GM12872 (cell line): ENCODE data around the gene SCARF2.

Experiments used
- TF ChIP-seq, protein P1 (sequence below): IDR thresholded peaks from 3 replicates; pipeline ENCODE4 v1.5.1; 2011; ENCODE audit warnings: low read depth, mild to moderate bottlenecking, low read length, moderate library complexity; ENCODE audit not compliant: insufficient read depth

Gene SCARF2

DNA sequence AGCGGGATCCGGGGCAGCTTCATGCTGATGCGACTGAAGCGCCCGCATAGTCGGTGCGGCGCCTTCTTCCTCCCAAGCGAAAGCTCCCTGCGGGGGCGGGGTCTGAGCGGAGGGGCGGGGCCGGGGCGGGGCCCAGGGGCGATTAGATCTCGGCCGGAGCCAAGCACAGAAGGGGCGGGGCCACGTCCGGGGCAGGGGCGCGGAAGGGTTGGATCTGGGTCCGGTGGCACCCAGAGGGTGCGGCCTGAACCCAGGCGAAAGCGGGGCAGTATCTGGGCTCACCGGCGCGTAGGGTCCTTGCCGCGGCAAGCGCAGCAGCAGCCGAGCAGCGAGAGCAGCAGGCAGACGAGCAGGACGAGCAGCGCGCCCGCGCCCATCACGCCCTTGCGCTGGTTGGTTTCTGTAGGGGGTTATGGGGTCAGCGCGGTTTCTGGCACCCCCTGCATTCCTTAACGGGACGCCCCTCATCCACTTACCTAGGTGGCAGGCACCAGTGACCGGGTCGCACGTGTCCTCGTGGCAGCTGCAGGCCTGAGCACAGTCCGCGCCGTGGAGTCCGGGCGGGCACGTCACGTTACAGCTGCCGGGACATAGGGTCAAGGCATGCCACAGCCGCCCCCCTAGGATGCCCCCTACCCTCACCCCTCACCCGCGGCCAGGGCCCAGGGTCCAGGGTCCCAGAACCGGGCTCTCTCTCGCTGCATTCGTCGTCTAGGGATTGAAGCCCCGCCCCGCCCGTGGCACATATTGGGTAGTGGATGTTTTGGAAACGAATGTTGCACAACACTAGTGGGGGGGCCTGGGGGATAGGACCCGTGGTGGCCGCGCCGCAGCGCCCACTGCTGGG is 8.1 kb downstream of the SCARF2 start:
- TF ChIP-seq, protein P1, sequence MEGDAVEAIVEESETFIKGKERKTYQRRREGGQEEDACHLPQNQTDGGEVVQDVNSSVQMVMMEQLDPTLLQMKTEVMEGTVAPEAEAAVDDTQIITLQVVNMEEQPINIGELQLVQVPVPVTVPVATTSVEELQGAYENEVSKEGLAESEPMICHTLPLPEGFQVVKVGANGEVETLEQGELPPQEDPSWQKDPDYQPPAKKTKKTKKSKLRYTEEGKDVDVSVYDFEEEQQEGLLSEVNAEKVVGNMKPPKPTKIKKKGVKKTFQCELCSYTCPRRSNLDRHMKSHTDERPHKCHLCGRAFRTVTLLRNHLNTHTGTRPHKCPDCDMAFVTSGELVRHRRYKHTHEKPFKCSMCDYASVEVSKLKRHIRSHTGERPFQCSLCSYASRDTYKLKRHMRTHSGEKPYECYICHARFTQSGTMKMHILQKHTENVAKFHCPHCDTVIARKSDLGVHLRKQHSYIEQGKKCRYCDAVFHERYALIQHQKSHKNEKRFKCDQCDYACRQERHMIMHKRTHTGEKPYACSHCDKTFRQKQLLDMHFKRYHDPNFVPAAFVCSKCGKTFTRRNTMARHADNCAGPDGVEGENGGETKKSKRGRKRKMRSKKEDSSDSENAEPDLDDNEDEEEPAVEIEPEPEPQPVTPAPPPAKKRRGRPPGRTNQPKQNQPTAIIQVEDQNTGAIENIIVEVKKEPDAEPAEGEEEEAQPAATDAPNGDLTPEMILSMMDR: no peak

DNA sequence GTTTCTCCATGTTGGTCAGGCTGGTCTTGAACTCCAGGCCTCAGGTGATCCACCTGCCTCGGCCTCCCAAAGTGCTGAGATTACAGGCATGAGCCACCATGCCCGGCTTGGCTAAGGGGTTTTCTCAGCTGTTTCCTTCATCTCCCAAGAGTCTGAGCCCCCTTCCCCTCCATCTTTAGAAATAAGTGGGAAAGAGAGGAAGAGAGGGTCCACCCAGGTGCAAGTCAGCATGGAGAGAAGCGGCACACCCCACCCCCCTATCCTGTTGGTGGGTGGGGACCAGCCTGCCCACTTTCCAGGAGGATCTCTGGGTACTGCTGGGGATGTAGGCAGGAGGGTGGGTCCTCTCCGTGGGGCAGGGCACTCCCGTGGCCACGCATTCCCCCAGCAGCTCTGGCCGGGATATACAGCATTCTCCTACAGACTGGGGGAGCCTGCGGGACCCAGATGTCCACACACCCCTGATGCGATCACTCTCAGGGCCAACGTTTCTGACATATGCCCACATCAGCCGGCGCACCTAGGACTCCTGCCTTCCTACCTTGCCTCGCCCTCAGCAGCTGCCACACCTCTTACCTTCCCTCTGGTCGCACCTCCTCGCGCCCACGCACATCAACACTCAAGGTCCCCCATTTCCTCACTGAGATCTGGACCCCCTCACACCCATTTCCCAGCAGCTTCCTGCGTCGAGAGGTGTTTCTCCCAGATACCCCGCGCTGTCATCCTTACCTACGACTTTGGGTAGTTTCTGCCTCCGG is 8.9 kb downstream of the SCARF2 start:
- TF ChIP-seq, protein P1: no peak

DNA sequence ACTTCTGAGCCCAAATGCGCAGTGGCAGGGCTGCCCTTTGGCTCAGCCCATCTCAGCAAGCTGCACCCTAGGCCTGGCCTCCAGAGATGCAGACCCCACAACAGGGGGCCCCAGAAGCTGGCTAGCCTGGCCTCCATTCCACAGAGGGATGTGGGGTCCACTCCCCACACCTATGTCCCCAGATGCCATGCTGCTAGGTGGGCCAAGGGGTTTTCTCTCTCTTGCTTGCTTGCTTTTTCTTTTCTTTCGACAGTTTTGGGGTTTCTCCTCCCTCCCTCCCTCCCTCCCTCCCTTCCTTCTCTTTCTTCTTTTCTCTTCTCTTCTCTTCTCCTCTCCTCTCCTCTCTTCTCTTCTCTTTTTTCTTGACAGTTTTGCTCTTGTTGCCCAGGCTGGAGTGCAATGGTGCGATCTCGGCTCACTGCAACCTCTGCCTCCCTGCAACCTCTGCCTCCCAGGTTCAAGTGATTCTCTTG is 9.6 kb downstream of the SCARF2 start:
- TF ChIP-seq, protein P1: no peak

DNA sequence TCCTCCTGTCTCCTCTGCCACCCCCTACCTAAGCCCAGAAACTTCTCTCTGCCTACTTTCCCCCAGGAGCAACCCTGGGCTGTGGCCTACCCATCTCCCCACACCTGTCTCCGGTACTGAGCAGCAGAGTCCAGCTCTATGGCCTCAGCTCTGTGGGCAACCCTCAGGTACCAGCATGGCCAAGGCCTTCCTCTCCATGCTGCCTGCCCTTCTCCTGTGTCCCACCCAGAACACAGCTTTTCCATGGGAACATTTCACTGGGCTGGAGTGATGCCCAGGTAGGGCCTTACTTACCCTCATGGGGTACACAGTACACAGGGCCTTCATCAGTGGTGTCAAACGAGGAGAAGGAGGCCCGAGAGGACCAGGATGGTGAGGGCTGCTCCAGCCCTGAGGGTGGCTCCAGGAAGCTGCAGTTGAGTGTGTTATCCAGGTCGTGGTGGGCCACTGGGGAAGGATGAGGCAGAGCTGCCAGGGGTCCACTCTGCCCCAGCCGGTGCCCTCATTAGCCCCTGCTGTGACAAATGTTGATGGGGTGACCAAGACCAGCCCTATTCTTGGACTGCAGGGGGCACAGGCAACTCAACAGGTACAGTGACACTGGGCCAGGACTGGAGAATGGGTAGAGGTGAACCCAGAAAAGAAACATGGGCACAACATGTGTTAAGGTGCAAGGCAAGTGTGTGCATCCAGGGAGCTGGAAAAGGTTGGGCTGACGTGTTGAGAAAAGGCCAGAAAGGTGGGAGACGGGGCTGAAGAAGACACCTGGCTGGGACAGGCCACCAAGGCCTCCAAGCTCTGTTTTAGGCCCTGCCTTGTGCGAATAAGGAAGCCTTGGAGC is 10.3 kb downstream of the SCARF2 start:
- TF ChIP-seq, protein P1: no peak

DNA sequence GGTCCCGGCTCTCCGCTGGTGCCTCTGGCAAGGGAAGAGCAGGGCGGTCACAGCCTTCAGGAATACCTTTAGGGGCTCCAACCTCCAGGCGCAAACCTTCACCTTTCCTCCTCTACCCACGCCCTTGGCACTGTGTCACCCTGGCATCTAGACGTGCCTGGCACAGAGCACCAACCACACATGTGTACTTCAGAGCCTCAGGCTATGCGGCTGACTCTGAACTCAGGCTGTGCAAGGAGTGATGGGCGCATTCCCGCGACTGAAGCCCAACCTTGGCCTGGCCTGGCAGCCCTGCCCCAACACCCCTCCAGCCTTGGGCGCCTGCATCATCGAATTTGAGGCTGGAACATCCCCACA is 11.4 kb downstream of the SCARF2 start:
- TF ChIP-seq, protein P1: no peak

DNA sequence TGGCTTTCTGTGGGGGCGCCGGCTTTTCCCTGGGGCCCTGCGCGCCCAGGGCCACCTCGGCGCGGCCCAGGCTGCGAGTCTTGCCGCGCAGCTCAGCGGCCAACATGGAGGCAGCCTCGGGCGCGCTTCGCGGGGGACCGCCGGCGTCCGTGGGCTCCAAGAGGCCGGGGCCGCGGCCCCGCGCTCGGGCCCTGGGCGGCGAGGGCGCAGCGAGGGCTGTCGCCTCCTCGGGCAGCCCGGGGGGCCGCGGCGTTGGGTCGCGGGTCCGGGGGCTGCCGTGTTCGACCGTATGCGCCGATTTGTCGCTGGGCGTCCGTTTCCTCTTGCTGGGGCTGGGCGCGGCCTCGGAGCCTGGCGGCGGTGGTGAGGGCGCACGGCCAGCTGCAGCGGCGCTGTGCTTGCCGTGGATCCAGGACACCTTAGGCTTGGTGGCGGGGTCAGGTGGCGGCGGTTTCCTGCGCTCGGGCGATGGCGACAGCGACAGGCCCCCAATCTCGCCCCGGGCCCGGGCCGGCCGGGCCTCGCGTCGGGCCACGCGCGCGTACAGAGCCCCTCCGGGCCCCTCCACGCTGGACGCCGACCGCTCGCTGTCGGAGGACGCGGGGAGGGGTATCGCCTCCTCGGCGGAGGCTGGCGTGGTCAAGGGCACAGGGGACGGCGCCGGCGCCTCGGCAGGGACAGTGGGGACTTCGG is 11.9 kb downstream of the SCARF2 start:
- TF ChIP-seq, protein P1: no peak
